ENCODE data around the gene NYAP2. TPM values are rescaled to one million over a fixed set of nuclear protein-coding genes. Genes with fewer than 3 reads are reported as not detected.

The NYAP2 gene
- total RNA-seq, 1 experiment from 2014 or later = not detected

DNA sequence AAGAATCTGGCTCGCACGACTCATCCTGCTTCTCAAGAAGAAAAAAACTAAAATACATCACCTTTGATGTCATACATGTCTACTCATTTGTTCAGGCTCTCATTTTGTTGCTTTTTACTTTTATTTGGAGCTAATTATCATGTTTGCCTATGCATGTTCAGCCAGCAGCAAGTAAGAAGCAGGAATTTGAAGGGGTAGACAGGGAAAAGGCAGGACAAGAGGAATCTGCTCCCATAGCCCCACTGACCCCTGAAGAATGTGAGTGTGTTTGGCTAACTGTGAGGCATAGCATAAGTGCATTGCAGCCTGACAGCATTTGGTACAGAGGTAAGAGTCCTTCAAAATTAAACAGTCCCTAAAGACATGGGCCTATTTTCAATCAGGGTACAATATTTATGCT lies 72.7 kb downstream of the NYAP2 start:
- Histone ChIP-seq H3K4me1 (ENCODE audit: insufficient read depth, low read length, poor library complexity, severe bottlenecking) (no peaks in the 10 kb centered on the region), H3K9me3 (ENCODE audit: low read depth, low read length, poor library complexity, severe bottlenecking) (no peaks in the 10 kb centered on the region), H3K4me3 (ENCODE audit: low read depth, low read length, poor library complexity, severe bottlenecking) (no peak overlapping the region), H3K27ac (ENCODE audit: low read depth, low read length, poor library complexity, severe bottlenecking) (no peak overlapping the region), H3K27me3 (replicated peaks; ENCODE audit: insufficient read depth, low read depth, low read length, poor library complexity) (no peaks in the 10 kb centered on the region), H3K36me3 (ENCODE audit: insufficient read depth, low read length, poor library complexity, severe bottlenecking) (no peaks in the 10 kb centered on the region)
- BruUV-seq (replicated peaks) = no TSS peak
- intact Hi-C loops (cut with micrococcal nuclease; ENCODE audit: unreplicated experiment) = no loop called here
- no peak for DNase-seq (ENCODE audit: low spot score)
- no peak for TF ChIP-seq CTCF (conservative IDR thresholded peaks at IDR 0.05; ENCODE audit: low read depth, low read length)
- no peak for TF ChIP-seq EZH2 (IDR thresholded peaks at IDR 0.05; ENCODE audit: borderline replicate concordance, low read depth, low read length, poor library complexity, severe bottlenecking)
- ChIA-PET CTCF (no interaction called here), POLR2A (ENCODE audit: low non-redundant PET) (no interaction called here)

- POLR2A ChIA-PET (ENCODE audit: low non-redundant PET) = no interaction called here
- intact Hi-C loops (cut with micrococcal nuclease; ENCODE audit: unreplicated experiment) = no loop called here
Measured at GRCh38 chr2:225479386-225479785, 79.9 kb downstream of the NYAP2 start.

GRCh38 chr2:225484751-225485150 lies 85.2 kb downstream of the NYAP2 start:
- ChIA-PET POLR2A (ENCODE audit: low non-redundant PET) (no interaction called here), CTCF (no interaction called here)
- no peak for TF ChIP-seq CTCF (conservative IDR thresholded peaks at IDR 0.05; ENCODE audit: low read depth, low read length)
- no peak for TF ChIP-seq EZH2 (IDR thresholded peaks at IDR 0.05; ENCODE audit: borderline replicate concordance, low read depth, low read length, poor library complexity, severe bottlenecking)
- no peak overlapping the region for H3K27ac ChIP-seq (ENCODE audit: low read depth, low read length, poor library complexity, severe bottlenecking)
- no peak for DNase-seq (ENCODE audit: low spot score)
- no peaks in the 10 kb centered on the region for H3K4me1 ChIP-seq (ENCODE audit: insufficient read depth, low read length, poor library complexity, severe bottlenecking)
- no peaks in the 10 kb centered on the region for H3K27me3 ChIP-seq (replicated peaks; ENCODE audit: insufficient read depth, low read depth, low read length, poor library complexity)
- no peaks in the 10 kb centered on the region for H3K36me3 ChIP-seq (ENCODE audit: insufficient read depth, low read length, poor library complexity, severe bottlenecking)
- H3K9me3 ChIP-seq (ENCODE audit: low read depth, low read length, poor library complexity, severe bottlenecking) = no peaks in the 10 kb centered on the region
- H3K4me3 ChIP-seq (ENCODE audit: low read depth, low read length, poor library complexity, severe bottlenecking) = no peak overlapping the region
- intact Hi-C loops (cut with micrococcal nuclease; ENCODE audit: unreplicated experiment) = no loop called here
- BruUV-seq (replicated peaks) = no TSS peak

More at GRCh38 chr2:225479386-225479785, 79.9 kb downstream of the NYAP2 start:
- H3K36me3 ChIP-seq (ENCODE audit: insufficient read depth, low read length, poor library complexity, severe bottlenecking) = no peaks in the 10 kb centered on the region
- no peak for TF ChIP-seq EZH2 (IDR thresholded peaks at IDR 0.05; ENCODE audit: borderline replicate concordance, low read depth, low read length, poor library complexity, severe bottlenecking)
- H3K27me3 ChIP-seq (replicated peaks; ENCODE audit: insufficient read depth, low read depth, low read length, poor library complexity) = no peaks in the 10 kb centered on the region
- no peak overlapping the region for H3K27ac ChIP-seq (ENCODE audit: low read depth, low read length, poor library complexity, severe bottlenecking)
- CTCF ChIA-PET = no interaction called here
- DNase-seq (ENCODE audit: low spot score) = no peak
- H3K9me3 ChIP-seq (ENCODE audit: low read depth, low read length, poor library complexity, severe bottlenecking) = no peaks in the 10 kb centered on the region
- no peaks in the 10 kb centered on the region for H3K4me1 ChIP-seq (ENCODE audit: insufficient read depth, low read length, poor library complexity, severe bottlenecking)
- no peak overlapping the region for H3K4me3 ChIP-seq (ENCODE audit: low read depth, low read length, poor library complexity, severe bottlenecking)
- no TSS peak for BruUV-seq (replicated peaks)

- no peaks in the 10 kb centered on the region for H3K4me1 ChIP-seq (ENCODE audit: insufficient read depth, low read length, poor library complexity, severe bottlenecking)
- H3K4me3 ChIP-seq (ENCODE audit: low read depth, low read length, poor library complexity, severe bottlenecking) = no peak overlapping the region
- BruUV-seq (replicated peaks) = no TSS peak
- TF ChIP-seq EZH2 (IDR thresholded peaks at IDR 0.05; ENCODE audit: borderline replicate concordance, low read depth, low read length, poor library complexity, severe bottlenecking) (no peak), CTCF (conservative IDR thresholded peaks at IDR 0.05; ENCODE audit: low read depth, low read length) (no peak)
- ChIA-PET POLR2A (ENCODE audit: low non-redundant PET) (no interaction called here), CTCF (interaction anchor here (0.7 kb wide), 1 partner anchor 175 kb away, joined by 3 read pairs; no protein-coding TSS in a partner anchor)
- no peaks in the 10 kb centered on the region for H3K27me3 ChIP-seq (replicated peaks; ENCODE audit: insufficient read depth, low read depth, low read length, poor library complexity)
- no peak overlapping the region for H3K27ac ChIP-seq (ENCODE audit: low read depth, low read length, poor library complexity, severe bottlenecking)
- no peaks in the 10 kb centered on the region for H3K36me3 ChIP-seq (ENCODE audit: insufficient read depth, low read length, poor library complexity, severe bottlenecking)
- no peaks in the 10 kb centered on the region for H3K9me3 ChIP-seq (ENCODE audit: low read depth, low read length, poor library complexity, severe bottlenecking)
- intact Hi-C loops (cut with micrococcal nuclease; ENCODE audit: unreplicated experiment) = no loop called here
- DNase-seq (ENCODE audit: low spot score) = no peak
Measured at GRCh38 chr2:225486236-225486635, 86.7 kb downstream of the NYAP2 start.

Measured in A673 (cell line).